Stimulated activated CD4-positive, alpha-beta T cell treated with anti-CD3 and anti-CD28 coated beads, TNF-alpha, amount 100 ng/mL, for 48 hours (primary cell): Measurements from ENCODE around the gene ALK.

Experiments used
- DNase-seq, 3 donors: peaks; one replicate each; pipeline ENCODE4 v3.0.0-alpha.2; 2020; ENCODE audit warnings: low read depth in 3 of 3

The ALK gene

DNA sequence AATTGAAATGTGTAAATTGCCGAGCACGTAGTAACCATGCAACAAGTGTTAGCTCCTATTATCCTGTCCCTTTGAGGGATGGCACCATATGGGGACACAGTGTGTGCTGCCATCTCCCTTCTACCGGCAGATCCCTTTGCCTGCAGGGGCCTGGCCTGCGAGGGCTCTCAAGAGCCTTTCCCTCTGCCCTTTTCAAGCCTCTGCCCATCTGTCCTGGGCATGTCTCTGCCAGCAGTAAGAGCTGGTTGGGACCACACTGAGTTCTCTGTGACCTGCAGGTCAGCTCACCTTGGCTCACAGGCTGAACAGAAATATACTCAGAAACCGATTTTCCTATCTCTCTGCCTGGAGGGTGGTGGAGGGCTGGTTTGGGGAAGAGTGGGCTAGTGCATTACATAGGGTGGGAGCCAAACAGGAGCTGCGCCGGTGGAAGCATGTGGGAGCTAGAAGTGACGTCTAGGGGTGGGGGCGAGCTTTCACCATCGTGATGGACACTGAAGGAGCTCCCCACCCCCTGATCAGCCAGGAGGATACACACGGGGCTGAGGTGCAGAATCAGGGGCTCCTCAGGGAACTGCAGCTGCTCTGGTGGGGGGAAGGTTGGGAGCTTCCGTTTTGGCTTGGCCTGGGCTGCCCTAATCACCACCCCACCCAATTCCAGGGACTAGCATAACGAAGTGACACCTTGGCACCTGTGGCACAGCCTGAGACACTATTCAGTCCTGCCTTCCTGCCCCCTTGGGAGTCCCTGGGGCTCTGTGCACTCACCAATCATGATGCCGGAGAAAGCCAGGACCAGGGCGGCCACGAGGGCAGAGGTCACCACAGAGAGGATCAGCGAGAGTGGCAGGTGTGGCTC, 696.5 kb downstream of the ALK start:
- no peak for DNase-seq

DNA sequence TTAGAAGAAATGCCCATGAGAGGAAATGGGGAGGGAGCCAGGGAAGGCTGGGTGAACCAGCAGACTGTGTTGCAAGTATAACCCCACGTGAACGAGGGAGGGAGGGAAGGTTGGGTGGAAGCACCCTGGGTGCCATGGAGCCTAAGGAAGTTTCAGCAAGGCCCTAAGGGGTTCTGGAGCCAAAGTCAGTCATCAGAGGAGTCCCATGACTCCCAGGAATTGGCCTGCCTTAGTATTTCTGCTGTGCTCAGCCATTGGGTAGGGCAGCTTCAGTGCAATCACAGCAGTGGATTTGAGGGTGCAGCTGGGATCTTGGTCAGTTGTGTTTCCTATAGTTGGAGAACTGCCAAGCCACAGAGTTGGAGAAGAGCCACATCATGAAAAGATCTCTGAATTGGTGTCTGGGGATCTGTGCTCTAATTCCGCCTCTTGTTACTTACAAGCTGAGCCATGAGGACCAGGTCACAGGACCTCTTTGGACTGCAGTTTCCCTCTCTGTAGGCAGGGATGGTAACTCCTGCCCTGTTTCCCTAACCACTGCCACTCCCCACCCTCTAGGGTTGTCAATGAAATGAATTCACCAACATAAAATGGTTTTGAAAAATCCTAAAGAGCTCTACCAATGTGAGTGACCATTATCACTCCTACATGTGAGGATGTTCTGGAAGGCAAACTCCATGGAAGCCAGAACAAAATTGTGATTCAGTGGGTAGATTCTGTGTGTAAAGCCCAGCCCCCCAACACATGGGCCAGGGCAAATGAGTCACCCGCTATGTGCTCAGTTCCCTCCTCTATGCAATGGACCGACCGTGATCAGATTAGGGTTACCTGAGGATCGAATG, 697.3 kb downstream of the ALK start:
- no peak for DNase-seq

DNA sequence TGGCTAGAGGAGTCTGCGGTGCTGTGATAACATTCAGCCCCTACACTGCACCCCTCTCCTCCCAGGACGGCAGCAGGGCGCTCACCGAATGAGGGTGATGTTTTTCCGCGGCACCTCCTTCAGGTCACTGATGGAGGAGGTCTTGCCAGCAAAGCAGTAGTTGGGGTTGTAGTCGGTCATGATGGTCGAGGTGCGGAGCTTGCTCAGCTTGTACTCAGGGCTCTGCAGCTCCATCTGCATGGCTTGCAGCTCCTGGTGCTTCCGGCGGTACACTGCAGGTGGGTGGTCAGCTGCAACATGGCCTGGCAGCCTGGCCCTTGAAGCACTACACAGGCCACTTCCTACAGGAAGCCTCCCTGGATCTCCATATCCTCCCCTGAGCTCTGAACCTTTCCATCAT, 698.1 kb downstream of the ALK start:
- DNase-seq: no peak

DNA sequence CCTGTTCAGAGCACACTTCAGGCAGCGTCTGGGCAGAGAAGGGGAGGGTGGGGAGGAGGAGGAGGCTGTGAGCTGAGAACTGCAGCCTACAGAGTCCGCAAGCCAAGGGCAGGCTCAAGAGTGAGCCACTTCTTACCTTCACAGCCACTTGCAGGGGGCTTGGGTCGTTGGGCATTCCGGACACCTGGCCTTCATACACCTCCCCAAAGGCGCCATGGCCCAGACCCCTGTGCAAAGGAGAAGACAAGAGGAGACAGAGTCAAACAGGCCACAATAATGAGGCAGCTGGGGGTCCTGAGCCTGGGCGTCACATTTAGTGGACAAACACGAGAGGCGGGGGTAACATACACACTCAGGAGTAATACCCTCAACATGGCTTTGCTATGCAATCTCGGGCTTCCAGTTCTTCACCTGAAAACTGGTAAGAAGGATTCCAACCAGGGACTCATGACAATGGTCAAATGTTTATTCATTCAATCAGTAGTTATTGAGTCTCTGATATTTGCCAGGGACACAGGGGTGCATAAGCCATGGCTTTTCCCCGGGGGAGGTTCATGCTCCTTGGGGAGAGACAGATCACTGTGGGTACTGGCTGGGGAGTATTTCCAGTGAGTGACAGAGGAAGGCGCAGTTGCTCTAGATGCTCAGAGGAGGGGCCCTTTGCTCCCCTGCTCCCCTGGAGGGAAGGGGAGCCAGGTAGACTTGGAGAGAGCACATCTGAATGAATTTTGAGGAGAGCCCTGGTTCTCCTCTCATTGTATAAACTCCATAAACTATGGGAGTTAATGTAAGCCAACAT, 698.8 kb downstream of the ALK start:
- DNase-seq: no peak

DNA sequence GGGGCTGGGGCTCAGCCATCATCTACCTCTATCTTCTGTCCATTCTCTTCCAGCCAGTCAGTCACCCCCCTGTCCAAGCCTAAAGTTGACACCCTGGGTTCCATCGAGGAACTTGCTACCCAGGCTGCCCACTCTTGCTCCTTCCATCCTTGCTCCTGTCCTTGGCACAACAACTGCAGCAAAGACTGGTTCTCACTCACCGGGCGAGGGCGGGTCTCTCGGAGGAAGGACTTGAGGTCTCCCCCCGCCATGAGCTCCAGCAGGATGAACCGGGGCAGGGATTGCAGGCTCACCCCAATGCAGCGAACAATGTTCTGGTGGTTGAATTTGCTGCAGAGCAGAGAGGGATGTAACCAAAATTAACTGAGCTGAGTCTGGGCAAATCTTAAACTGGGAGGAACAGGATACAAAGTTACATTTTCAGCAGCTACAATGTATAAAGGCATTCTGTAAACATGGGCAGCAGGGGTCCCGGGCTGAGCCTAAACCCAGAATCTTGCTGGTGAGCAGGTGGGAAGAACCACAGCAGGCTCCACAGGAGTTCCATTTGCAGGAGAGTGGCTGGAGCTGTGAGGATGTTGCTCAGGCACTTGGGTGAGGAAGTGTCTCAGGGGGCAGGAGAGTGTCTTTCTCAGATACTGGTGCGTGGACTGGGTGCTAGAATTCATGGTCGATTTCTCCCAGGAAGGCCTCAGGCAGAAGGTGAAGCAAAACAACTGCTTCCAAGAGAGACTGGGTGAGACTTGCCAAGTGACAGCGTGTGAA, 700.7 kb downstream of the ALK start:
- DNase-seq: no peak

DNA sequence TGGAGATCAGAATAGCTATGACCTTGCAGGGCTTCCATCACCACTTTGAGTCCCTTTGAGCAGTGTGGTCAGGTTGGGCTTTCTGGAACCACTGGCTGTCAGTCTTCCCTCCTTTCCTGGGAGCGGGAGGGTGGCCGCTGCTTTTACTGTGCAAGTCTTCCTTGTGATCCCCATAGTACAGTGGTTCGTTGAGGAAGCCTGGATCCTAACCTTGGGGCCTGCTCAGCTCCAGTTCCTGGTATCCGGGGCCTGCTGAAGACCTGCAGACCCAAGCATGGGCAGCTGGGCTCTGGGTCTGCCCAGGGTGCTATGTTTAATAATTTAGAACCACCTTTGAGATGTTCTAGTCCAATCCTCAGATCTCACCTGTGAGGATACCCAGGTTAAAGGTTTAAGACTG, 702.0 kb downstream of the ALK start:
- DNase-seq: no peak

DNA sequence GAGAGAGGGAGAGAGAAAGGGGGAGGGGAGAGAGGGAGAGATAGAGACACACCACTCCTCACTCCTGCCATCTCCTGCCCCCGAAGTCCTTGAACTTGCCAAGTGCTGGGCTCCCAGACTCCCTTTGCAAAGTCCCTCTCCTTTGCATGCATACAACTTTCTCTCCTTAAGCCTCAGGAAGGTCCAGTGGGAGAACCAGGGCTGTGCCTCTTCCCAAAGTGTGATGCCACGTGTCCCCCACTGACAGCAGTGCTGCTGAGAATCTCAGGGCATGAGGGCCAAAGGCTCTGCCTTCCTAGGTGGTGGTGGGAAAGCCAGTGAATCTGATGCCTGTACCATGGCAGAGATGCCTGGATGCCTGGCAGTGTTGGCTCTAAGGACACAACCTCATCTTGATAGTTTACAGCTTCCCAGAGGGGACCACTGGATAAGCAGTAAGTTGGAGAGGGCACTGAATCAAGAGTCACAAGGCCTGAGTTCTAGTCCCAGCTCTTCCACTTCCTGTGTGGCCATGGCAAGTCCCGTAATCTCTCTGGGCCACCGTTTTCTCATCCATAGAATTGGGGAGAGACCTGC, 702.7 kb downstream of the ALK start:
- DNase-seq: no peak

DNA sequence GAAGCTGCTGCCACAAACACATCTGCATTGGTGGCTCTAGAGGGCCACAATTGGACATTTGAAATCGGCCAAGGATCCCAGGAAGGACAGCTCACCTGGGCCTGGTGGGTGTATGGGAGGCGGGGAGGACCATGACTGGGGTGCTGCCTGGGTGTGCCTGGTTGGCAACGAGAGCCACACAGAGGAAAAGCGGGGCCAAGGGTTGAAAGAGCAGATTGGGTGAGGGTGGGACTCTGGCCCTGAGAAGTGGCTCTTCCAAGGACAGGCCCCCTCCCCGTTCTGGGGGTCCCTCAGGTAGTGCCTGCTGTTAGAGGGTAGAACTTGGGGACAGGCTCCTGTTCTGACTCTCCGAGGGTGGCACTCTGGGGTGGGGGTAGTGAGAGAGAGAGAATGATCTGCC, 703.3 kb downstream of the ALK start:
- no peak for DNase-seq

DNA sequence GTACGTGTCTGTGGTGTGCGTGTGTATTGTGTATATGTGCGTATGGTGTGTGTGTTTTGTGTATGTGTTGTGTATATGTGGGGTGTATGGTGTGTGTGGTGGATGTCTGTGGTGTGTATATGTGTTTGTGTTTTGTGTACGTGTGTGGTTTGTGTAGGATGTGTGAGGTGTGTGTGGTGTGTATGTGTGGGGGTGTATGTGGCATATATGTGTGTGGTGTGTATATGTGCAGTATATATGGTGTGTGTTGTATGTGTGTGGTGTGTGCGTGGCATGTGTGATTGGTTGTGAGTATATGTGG, 704.8 kb downstream of the ALK start:
- DNase-seq: no peak

DNA sequence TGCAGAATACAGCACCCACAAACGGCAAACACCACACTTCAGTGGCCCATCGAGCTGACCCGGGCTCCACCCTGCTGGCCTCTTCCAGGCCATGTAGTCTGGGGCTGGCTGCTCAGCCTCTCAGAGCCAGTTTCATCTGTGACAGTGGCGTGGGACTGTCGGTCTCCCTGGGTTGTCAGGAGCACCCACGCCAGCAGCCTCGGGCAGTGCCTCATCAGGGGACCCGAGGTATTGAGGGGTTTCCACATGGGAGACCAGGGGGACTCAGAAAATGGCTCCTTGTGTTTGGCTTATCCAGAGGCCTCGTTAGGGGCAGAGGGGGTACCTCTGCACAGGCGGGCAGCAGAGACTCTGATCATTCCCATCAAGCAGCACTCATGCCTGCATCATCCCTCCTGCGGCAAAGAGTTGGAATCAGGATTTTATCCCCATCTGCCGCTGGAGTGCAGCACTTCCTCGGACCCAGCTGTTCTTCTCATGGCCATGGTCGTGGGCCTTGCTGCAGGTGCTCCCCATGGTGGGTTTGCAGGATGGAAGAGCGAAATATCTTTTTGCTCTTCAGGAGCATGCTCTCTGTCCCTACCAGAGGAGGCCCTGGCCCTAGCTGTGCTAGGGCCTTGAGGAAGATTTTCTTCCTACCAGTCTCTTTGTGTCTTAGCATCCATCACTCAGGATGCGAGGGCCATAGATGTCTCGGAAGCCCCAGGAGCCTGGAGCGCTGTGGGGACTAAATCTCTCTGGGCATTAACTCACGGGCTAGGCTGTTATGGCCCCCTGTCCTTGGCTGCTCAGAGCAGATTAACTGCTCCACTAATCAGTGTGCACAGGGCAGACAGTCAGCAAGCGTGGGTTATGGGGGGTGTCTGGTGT, 705.4 kb downstream of the ALK start:
- no peak for DNase-seq

DNA sequence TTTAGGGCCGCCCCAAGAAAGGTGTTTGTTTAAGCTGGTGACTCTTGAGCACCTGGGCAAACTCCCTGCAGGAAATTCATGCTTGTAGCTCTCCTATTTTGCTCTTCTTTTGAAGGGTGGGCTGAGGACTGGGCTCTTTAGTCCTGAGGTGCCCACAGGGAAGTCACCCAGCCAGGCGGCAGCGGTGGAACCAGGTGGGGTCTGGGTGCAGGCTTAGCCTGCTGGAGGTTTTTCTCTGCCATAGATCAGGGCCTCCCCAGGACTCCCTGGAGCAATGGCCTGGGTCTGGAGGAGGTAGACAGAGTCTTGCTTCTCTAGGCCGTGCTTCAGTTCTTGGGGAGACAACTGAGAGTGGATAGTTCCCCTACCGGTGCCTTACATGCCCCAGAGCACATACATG, 706.3 kb downstream of the ALK start:
- no peak for DNase-seq

DNA sequence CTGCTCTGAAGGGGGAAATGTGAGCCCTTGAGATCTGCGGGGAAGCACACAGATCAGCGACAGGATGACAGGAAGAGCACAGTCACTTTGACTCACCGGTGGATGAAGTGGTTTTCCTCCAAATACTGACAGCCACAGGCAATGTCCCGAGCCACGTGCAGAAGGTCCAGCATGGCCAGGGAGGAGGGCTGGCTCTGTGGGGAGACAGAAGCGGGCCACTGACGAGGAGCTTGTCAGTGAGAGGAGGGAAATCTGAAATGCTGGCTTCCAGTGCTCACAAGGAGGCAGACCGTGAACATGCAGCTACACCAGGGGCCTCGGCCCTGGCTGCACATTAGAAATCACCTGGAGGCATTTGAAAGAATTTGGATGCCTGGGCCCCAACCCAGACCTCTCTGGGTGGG, 707.5 kb downstream of the ALK start:
- DNase-seq: no peak

DNA sequence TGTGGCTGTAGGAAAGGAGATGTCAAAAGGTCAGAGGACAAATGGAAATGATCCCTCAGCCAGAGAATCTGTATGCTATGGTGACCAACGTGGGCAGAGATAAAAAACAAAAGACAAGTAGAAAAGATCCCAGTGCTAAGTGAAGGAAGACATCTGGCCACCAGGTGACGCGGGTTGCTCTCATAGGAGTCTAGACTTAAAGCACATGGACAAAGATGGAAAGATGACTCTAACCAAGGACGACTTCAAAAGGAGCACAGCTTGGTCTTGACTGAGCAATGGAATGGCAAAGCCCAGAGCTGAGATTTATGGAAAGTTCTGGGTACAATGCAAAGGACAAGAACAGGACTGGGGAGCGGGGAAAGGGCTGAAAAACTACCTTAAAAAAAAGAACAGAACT, 709.4 kb downstream of the ALK start:
- DNase-seq: no peak

DNA sequence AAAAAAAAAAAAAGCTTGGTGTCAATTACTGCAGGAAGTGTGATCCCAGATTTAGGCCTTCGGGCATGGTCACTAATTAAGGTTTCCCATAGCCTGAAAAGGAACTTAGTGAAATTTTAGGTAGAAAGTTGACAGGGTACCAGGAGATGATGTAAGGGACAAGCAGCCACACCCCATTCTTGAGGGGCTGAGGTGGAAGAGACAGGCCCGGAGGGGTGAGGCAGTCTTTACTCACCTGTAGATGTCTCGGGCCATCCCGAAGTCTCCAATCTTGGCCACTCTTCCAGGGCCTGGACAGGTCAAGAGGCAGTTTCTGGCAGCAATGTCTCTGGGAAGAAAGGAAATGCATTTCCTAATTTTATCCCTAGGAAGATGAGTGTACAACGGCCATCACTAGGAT, 711.8 kb downstream of the ALK start:
- no peak for DNase-seq

DNA sequence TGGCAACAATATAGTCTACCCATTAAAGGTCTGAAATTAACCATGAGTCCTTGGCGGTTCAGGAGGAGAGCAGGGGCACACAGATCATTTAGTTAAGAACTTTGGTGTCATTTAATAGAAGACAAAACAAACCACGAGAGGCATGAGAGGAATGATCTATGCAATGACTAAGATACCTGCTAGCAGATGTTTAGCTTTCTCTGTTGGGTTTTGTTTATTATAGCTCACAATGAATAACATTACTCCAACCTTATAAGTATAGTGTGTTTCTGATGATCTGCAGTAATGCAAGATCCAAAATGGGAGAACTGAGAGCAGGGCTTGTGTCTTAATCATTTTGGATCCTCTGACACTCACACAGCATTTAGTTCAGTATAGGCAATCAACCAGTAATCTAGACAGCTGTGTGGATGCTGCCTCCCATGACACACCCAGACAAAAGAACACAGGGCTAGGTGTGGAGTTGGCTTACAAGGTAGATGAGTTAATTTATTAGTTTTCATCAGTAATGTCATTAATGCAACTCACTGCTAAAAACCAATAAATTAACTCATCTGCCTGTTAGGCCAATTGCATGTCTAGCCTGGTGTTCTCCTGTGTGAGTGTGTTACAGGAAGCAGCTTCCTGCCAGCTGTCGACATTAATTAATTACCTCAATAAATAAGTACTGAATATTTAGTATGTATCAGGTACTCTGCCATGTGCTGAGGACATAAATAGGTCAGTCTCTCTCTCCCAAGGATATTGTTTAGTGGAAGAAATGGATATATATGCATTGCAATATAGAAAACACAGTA, 713.8 kb downstream of the ALK start:
- no peak for DNase-seq

DNA sequence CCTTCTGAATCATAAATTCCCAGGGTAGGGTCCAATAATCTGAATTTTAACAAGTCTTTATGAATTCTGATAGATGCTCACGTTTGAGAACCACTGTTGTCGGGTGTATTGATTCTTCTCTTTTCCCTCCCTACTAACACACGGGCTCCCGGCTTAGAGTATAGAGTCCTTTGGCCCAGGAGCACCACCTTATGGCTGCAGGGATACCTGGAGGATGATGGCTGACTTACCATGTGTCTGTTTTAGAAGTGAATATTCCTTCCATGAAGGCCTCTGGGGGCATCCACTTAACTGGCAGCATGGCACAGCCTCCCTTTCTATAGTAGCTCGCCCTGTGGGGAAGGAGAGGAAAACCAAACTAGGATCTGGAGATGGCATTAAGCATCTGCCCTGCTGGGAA, 714.4 kb downstream of the ALK start:
- DNase-seq: no peak

DNA sequence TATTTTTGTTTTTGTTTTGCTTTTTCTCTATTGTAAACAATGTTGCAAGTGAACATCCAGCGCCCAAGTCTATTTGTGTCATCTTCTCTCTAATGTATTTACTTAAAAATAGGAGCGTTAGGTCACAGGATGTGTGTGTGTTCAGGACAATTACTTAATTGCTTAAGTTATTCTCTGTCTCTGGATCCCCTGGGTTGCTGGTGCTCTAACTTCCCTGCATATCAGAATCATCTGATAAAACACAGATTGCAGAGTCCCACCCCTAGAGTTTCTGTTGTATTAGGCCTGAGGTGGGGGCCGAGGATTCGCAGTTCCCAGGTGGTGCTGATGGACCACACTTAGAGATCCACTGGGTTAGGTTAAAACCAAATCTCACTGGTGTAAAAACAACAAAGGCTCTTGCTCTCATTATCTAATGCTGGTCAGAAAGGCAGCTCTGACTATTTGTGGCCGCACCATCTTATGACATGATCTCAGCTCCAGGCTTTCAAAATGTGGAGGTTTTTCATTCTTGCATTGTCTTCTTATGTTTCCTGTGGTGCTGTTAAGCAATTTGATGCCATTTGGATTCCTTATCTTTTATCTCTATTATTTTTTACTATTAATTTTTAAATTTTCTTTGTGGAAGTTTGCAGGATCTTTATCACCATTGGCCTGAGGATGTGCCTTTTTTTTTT, 718.4 kb downstream of the ALK start:
- DNase-seq: no peak

DNA sequence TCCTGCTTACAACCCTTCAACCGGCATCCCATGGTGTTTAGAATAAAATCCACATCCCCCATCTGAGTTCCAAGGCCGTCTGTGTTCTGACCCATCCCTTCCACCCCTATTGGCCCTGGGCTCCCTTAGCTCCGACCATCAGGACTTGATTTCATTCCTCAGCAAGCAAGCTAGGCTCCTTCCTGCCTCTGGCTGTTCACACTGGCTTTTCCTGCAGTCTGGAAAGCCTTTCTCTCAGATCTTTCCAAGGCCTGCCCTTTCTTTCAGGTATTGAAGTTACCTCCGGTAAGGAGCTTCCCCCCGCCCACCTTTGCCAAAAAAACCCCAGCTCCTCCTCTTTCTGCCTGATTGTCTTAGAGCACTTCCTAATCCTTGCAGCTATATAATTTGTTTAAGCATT, 719.4 kb downstream of the ALK start:
- no peak for DNase-seq
